SK-N-MC (cell line): Measurements from ENCODE around the gene NOCT.

Experiments used
- EZH2 ChIP-seq: fragments of 200-600 bp; sonication (generic); IDR thresholded peaks from one replicate; pipeline ENCODE4 v1.6.1; 2017; ENCODE audit warnings: antibody characterized with exemption
- POLR2AphosphoS5 ChIP-seq: IDR thresholded peaks from 2 replicates; pipeline ENCODE4 v1.6.1; 2012; ENCODE audit warnings: mild to moderate bottlenecking, low read depth, low read length, borderline replicate concordance

GRCh38 chr4:139015948-139016471 is 429 bp downstream of the NOCT start:
- TF ChIP-seq EZH2 (no peak), POLR2AphosphoS5 (no peak)
